HL-60 (cell line): ENCODE measurements around the gene ZNF578.

Source experiments
- DNase-seq, 2 experiments: peaks; one replicate each; pipeline ENCODE4 v3.0.0-alpha.2; 2010 to 2020; ENCODE audit warnings: low read depth in 1 of 2, low spot score in 1 of 2
- H3K27ac ChIP-seq: fragments of 250-450 bp; sonication (Bioruptor Pico); replicated peaks from 2 replicates; pipeline ENCODE4 v1.5.1; 2020; ENCODE audit warnings: mild to moderate bottlenecking, moderate library complexity
- H3K27me3 ChIP-seq: fragments of 250-450 bp; sonication (Bioruptor Pico); 2 replicates; pipeline ENCODE4 v1.5.1; 2021; ENCODE audit warnings: mild to moderate bottlenecking, moderate library complexity; ENCODE audit not compliant: insufficient read depth, poor library complexity, severe bottlenecking
- H3K4me3 ChIP-seq: replicated peaks from 2 replicates; pipeline ENCODE4 v1.5.1; 2011; ENCODE audit warnings: mild to moderate bottlenecking, control low read depth, low read length; ENCODE audit not compliant: insufficient read depth
- GABPA ChIP-seq: IDR thresholded peaks from 2 replicates; pipeline ENCODE4 v1.6.1; 2012; ENCODE audit warnings: low read depth
- POLR2AphosphoS5 ChIP-seq: IDR thresholded peaks from 2 replicates; pipeline ENCODE4 v1.6.1; 2012; ENCODE audit warnings: low read depth
- SPI1 ChIP-seq: IDR thresholded peaks from 2 replicates; pipeline ENCODE4 v1.6.1; 2012; ENCODE audit warnings: low read depth, mild to moderate bottlenecking, borderline replicate concordance
- TF ChIP-seq, protein P1 (sequence below): IDR thresholded peaks from 2 replicates; pipeline ENCODE4 v1.6.1; 2012; ENCODE audit warnings: low read depth; ENCODE audit not compliant: insufficient replicate concordance
- TF ChIP-seq, protein P2 (sequence below): IDR thresholded peaks from one replicate; pipeline ENCODE4 v1.5.1; 2011; ENCODE audit warnings: low read length, control low read depth, inconsistent platforms; ENCODE audit not compliant: insufficient read depth

ZNF578 gene

DNA sequence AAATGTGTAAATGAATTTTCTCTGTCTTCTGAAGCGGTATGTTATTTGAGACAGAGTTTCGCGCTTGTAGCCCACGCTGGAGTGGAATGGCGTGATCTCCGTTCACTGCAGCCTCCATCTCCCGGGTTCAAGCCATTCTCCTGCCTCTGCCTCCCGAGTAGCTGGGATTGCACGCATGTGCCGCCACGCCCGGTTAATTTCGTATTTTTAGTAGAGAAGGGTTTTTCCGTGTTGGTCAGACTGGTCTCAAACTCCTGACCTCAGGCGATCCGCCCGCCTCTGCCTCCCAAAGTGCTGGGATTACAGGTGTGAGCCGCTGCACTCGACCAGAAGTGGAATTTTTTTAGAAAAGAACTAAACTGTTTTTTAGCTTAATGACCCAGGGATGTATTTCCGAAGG is 70.7 kb downstream of the ZNF578 start:
- Histone ChIP-seq H3K4me3 (no peak overlapping the region), H3K27me3 (no peaks in the 10 kb centered on the region), H3K27ac (no peak overlapping the region)
- no peak for DNase-seq
- TF ChIP-seq, protein P1, sequence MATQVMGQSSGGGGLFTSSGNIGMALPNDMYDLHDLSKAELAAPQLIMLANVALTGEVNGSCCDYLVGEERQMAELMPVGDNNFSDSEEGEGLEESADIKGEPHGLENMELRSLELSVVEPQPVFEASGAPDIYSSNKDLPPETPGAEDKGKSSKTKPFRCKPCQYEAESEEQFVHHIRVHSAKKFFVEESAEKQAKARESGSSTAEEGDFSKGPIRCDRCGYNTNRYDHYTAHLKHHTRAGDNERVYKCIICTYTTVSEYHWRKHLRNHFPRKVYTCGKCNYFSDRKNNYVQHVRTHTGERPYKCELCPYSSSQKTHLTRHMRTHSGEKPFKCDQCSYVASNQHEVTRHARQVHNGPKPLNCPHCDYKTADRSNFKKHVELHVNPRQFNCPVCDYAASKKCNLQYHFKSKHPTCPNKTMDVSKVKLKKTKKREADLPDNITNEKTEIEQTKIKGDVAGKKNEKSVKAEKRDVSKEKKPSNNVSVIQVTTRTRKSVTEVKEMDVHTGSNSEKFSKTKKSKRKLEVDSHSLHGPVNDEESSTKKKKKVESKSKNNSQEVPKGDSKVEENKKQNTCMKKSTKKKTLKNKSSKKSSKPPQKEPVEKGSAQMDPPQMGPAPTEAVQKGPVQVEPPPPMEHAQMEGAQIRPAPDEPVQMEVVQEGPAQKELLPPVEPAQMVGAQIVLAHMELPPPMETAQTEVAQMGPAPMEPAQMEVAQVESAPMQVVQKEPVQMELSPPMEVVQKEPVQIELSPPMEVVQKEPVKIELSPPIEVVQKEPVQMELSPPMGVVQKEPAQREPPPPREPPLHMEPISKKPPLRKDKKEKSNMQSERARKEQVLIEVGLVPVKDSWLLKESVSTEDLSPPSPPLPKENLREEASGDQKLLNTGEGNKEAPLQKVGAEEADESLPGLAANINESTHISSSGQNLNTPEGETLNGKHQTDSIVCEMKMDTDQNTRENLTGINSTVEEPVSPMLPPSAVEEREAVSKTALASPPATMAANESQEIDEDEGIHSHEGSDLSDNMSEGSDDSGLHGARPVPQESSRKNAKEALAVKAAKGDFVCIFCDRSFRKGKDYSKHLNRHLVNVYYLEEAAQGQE = no peak
- TF ChIP-seq GABPA = no peak
- TF ChIP-seq POLR2AphosphoS5 = no peak
- no peak for TF ChIP-seq SPI1
- TF ChIP-seq, protein P2, sequence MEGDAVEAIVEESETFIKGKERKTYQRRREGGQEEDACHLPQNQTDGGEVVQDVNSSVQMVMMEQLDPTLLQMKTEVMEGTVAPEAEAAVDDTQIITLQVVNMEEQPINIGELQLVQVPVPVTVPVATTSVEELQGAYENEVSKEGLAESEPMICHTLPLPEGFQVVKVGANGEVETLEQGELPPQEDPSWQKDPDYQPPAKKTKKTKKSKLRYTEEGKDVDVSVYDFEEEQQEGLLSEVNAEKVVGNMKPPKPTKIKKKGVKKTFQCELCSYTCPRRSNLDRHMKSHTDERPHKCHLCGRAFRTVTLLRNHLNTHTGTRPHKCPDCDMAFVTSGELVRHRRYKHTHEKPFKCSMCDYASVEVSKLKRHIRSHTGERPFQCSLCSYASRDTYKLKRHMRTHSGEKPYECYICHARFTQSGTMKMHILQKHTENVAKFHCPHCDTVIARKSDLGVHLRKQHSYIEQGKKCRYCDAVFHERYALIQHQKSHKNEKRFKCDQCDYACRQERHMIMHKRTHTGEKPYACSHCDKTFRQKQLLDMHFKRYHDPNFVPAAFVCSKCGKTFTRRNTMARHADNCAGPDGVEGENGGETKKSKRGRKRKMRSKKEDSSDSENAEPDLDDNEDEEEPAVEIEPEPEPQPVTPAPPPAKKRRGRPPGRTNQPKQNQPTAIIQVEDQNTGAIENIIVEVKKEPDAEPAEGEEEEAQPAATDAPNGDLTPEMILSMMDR = no peak

DNA sequence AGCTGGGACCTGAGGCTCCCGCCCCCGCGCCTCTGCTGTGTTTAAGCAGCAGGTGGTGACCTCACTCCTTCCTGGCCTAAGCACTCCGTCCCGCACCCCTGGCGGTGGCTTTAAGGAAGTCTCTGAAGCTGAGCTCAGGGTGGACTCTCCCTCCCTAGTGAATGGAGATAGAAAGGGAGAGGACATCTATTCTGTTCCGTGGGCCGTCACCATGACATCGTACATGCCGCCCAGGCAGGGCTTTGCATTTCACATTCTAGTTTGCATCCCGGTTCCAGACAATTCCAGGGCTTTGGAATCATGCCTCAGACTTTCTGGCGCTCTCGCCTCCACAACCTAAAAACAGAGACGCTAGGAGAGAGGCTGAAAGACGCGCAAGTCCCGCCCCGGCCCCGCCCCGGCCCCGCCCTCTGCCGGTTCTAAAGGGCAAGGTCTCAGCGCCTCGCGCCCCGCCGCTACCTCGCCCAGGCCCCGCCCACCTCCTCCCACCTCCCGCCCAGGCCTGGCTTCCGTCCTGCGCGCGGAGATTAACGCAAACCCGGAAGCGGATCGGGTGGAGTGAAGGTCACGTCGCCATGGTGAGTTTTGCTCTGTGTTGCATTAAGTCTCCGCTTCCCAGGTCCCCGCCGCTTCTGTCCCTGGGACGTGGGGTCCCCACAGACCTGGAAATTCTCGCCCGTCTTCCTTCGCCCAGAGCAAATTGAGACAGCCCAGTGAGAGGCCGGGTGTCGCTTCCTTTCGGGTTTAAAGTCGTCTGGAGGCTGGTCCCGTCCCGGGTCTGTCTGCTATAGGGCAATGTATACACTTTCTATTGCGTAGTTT is 74.0 kb downstream of the ZNF578 start, which contains the start of gene ZNF808:
Gene ZNF808 (plus strand): TSS at position 535 of the 822 bp plus-strand sequence. CDS start 15,617 bp downstream, outside the sequence.
- Histone ChIP-seq H3K27me3 (no peaks in the 10 kb centered on the region), H3K27ac (peak within 1 kb of the TSS; percentile 96), H3K4me3 (peak within 1 kb of the TSS; percentile 64)
- peak; percentile 89 to 95 for DNase-seq
- TF ChIP-seq, protein P2 = peak; percentile 25
- peak; percentile 38; the same call in 1 of the 2 replicates for TF ChIP-seq GABPA
- TF ChIP-seq, protein P1 = no peak
- TF ChIP-seq SPI1 = peak; percentile 64; the same call in 1 of the 2 replicates
- TF ChIP-seq POLR2AphosphoS5 = peak; percentile 52; the same call in 1 of the 2 replicates

DNA sequence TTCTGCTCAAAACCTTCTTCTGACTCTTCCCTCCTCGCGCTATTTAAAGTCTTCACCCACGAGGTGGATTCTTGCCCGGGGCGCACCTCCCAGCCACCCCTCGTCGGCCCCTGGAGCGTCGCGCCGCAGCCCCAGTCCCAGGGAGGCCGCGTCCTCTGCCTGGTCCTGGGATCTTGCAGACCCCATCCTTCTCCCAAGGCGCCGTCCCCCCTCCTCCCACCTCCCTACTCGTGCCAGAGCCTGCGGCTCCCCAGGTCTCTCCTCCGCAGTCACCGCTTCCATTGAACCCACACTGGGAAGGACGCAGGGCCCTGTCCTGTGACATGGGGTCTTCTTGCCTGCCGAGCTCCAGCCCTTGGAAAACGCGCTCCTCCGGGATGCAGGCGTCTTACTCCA is 74.6 kb downstream of the ZNF578 start:
- TF ChIP-seq POLR2AphosphoS5 (no peak), SPI1 (no peak), GABPA (no peak)
- TF ChIP-seq, protein P1 = no peak
- TF ChIP-seq, protein P2 = no peak
- Histone ChIP-seq H3K4me3 (peak overlapping the region; percentile 64), H3K27ac (peak overlapping the region; percentile 96), H3K27me3 (no peaks in the 10 kb centered on the region)
- peak in 1 of 2 experiments; percentile 1 for DNase-seq
